IgD-negative memory B cell (primary cell): ENCODE data around the gene IRAK2. TPM values are rescaled to one million over a fixed set of nuclear protein-coding genes. Genes with fewer than 3 reads are reported as not detected.
"Not testable (repeated sequence)": the region's sequence is repeated elsewhere in the genome, so short reads cannot be mapped to it uniquely, and the experiment has no call there.

ENCODE experiments used
- H3K27ac Mint-ChIP-seq, 3 donors: one replicate each; pipeline ENCODE4 v1.8.0; 2020 to 2022; ENCODE audit warnings: mild to moderate bottlenecking in 3 of 3, mixed read lengths in 3 of 3, moderate library complexity in 1 of 3
- H3K27me3 Mint-ChIP-seq: one replicate; pipeline ENCODE4 v1.8.0; 2021; ENCODE audit warnings: mixed read lengths
- H3K36me3 Mint-ChIP-seq: one replicate; pipeline ENCODE4 v1.8.0; 2020; ENCODE audit warnings: mild to moderate bottlenecking, mixed read lengths
- H3K4me1 Mint-ChIP-seq, 3 donors: one replicate each; pipeline ENCODE4 v1.8.0; 2020 to 2022; ENCODE audit warnings: mixed read lengths in 3 of 3, mild to moderate bottlenecking in 1 of 3
- H3K4me3 Mint-ChIP-seq, 4 donors: one replicate each; pipeline ENCODE4 v1.8.0; 2020 to 2022; ENCODE audit warnings: mild to moderate bottlenecking in 4 of 4, mixed read lengths in 4 of 4, moderate library complexity in 3 of 4
- H3K9me3 Mint-ChIP-seq, 3 donors: one replicate each; pipeline ENCODE4 v1.8.0; 2020 to 2021; ENCODE audit warnings: mixed read lengths in 3 of 3, mild to moderate bottlenecking in 1 of 3
- polyA plus RNA-seq: library from polyadenylated mRNA; unstranded; fragments of 300-500 nt; fragmentation: Illumina TruSeq; gene quantifications from one replicate; pipeline ENCODE4 v1.2.3, GENCODE V29; 2021

The IRAK2 gene
- polyA plus RNA-seq, 1 donor from 2014 or later: 8.4 TPM

DNA sequence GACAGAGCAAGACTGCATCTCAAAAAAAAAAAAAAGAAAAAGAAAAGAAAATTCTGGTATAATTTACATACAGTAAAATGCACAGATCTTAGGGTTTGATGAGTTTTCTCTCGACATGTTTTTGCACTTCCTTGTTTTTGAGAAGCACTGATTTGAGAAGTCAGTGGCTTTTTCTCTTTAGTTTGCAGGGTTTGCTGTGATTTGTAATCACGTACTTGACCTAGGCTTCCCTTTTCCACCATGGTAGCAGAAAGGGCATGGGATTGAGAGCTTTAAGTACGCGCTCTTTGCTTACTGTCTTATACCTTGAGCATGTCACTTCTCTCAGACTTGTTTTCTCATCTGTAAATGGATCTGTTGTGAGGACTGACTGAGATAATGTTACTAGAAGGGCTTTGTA lies 19.0 kb upstream of the IRAK2 start:
- Mint-ChIP-seq H3K27ac (peak overlapping the region; percentile 43 to 85 (median 53)), H3K4me1 (peaks cover 28 to 34% (median 33%) of the 10 kb centered on the region in 3 donors), H3K9me3 (peaks cover 0 to 2% (median 0%) of the 10 kb centered on the region in 3 donors), H3K4me3 (peak overlapping the region; percentile 63 to 89 (median 78)), H3K27me3 (no peaks in the 10 kb centered on the region), H3K36me3 (peaks cover 12% of the 10 kb centered on the region)

DNA sequence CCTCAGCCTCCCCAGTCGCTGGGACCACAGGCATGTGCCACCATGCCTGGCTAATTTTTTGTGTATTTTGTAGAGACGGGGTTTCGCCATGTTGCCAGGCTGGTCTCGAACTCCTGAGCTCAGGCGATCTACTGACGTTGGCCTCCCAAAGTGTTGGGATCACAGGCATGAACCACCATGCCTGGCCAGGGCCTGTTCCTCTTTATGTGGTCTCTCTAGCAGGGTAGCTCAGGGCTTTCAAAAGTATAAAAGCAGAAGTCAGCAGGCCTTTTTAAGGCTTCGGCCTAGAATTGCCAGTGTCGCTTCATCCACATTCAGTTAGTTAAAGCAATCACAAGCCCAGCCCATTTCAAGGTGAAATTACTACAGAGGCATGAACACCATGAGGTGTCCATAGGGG lies 15.5 kb upstream of the IRAK2 start:
- H3K27ac Mint-ChIP-seq: peak overlapping the region; percentile 86 to 93 (median 89)
- H3K36me3 Mint-ChIP-seq: peaks cover 9% of the 10 kb centered on the region
- H3K4me1 Mint-ChIP-seq: peaks cover 15 to 26% (median 17%) of the 10 kb centered on the region in 3 donors
- no peaks in the 10 kb centered on the region for H3K27me3 Mint-ChIP-seq
- H3K4me3 Mint-ChIP-seq: peak overlapping the region in 3 of 4 donors; percentile 65 to 95 (median 74)
- no peaks in the 10 kb centered on the region for H3K9me3 Mint-ChIP-seq

DNA sequence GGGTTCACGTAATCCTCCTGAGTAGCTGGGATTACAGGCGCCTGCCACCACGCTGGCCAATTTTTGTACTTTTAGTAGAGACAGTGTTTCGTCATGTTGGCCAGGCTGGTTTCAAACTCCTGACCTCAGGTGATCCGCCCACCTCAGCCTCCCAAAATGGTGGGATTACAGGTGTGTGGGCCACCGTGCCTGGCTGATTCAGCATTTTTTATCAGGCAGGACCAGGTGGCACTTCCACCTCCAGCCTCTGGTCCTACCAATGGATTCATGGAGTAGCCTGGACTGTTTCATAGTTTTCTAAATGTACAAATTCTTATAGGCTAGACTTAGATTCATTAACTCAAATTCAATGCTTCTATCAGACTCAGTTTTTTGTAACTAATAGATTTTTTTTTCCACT lies 13.7 kb upstream of the IRAK2 start:
- Mint-ChIP-seq H3K9me3 (no peaks in the 10 kb centered on the region), H3K36me3 (peaks cover 8% of the 10 kb centered on the region), H3K27me3 (no peaks in the 10 kb centered on the region), H3K4me3 (no peak overlapping the region), H3K27ac (no peak overlapping the region), H3K4me1 (peaks cover 11 to 18% (median 12%) of the 10 kb centered on the region in 3 donors)

DNA sequence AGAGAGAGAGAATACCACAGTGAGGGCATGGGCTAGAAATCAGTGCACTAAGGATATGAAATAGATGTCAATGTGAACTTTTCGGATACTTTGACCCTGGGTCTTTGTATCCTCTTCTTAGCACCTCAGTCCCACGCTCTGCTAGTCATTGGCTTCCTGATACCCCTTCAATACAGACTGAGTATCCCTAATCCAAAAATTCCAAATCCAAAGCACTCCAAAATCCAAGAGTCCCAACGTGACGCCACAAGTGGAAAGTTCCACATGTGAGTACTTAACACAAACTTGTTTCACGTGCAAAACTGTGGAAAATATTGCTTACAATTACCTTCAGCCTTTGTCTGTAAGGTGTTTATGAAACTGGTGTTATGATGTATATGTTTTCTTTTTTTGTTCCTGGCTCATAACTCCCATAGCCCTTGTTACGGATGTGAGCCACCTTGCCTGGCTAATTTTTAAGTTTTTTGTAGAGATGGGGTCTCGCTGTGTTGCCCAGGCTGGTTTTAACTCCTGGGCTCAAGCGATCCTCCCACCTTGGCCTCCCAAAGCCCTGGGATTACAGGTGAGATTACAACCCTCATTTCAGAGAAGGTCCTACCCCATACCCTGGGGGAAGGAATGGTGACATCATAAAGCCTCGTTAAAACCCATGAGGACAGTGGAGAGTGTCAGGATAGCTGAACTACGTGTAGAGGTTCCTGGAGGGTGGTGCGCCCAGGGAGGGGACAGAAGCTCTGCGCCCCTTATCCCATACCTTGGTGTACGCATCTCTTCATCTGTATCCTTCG lies 10.2 kb upstream of the IRAK2 start:
- peak overlapping the region in 1 of 4 donors; percentile 13 for H3K4me3 Mint-ChIP-seq
- peaks cover 0 to 4% (median under 1%) of the 10 kb centered on the region in 3 donors for H3K4me1 Mint-ChIP-seq
- H3K36me3 Mint-ChIP-seq: peaks cover 5% of the 10 kb centered on the region
- H3K27ac Mint-ChIP-seq: peak overlapping the region in 1 of 3 donors; percentile 72
- H3K27me3 Mint-ChIP-seq: no peaks in the 10 kb centered on the region
- H3K9me3 Mint-ChIP-seq: no peaks in the 10 kb centered on the region

DNA sequence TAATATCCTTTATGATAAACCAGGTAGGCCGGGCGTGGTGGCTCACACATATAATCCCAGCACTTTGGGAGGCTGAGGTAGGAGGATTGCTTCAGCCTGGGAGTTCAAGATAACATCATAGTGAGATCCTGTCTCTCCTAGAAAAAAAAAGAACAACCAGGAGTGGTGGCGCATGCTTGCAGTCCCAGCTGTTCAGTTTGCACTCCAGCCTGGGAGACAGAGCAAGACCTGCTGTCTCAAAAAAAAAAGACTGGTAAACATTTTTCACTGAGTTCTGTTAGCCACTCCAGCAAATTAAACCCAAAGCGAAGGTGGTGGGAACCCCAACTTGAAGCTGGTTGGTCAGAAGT lies 9.6 kb upstream of the IRAK2 start:
- H3K36me3 Mint-ChIP-seq: peaks cover 5% of the 10 kb centered on the region
- no peak overlapping the region for H3K27ac Mint-ChIP-seq

DNA sequence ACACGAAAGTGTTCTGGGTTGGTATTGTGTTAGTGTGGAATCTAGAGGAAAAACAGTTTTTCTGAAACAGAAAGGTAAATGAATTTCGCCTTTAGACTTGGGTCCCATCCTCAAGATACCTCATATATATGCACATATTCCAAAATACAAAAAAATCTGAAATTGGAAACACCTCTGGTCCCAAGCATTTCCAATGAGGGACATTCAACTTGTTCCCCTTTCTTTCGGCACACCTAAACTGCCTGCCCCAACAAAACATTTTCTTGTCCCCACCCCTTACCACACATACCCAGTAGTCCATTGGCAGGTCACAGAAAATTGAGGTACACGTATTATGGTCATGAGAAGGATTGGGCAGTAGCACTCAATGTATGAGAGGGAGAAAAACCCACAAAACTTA lies 9.1 kb upstream of the IRAK2 start:
- Mint-ChIP-seq H3K27me3 (no peaks in the 10 kb centered on the region), H3K27ac (no peak overlapping the region)

More for the DNA sequence above, 9.6 kb upstream of the IRAK2 start:
- Mint-ChIP-seq H3K4me1 (no peaks in the 10 kb centered on the region), H3K9me3 (no peaks in the 10 kb centered on the region), H3K27me3 (no peaks in the 10 kb centered on the region), H3K4me3 (no peak overlapping the region)

DNA sequence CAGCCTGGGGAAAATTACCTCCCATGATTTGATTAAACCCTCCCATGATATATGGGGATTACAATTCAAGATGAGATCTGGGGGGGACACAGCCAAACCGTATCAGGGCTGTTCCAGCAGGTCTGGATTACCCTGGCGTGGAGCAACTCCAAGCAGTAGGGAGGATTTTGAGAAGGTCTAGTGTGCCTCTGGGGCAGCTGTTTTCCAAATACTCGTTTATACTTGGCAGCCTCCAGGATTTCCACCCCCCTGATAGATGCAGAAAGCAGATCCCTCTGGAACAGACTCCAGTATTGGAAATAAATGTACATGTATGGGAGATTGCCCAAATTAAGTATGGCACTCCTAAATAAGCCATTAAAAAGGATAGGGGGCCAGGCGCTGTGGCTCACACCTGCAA lies 7.7 kb upstream of the IRAK2 start:
- Mint-ChIP-seq H3K27me3 (no peaks in the 10 kb centered on the region), H3K27ac (no peak overlapping the region), H3K9me3 (no peaks in the 10 kb centered on the region), H3K36me3 (peaks cover 5% of the 10 kb centered on the region), H3K4me1 (peaks cover 0 to under 1% (median 0%) of the 10 kb centered on the region in 3 donors), H3K4me3 (no peak overlapping the region)

More for the DNA sequence above, 9.1 kb upstream of the IRAK2 start:
- Mint-ChIP-seq H3K9me3 (no peaks in the 10 kb centered on the region), H3K4me3 (no peak overlapping the region), H3K36me3 (peaks cover 5% of the 10 kb centered on the region), H3K4me1 (no peaks in the 10 kb centered on the region)

DNA sequence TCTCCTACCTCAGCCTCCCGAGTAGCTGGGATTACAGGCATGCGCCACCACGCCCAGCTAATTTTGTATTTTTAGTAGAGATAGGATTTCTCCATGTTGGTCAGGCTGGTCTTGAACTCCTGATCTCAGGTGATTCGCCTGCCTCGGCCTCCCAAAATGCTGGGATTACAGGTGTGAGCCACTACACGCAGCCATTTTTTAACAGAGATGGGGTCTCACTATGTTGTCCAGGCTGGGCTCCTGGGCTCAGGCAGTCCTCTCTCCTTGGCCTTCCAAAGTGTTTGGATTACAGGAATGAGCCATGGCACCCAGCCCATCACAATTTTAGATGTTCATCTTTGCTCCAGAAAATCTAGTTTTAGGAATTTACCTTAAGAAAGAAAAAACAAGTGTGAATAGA lies 6.2 kb upstream of the IRAK2 start:
- H3K27ac Mint-ChIP-seq, H3K27me3 Mint-ChIP-seq, H3K4me3 Mint-ChIP-seq, H3K36me3 Mint-ChIP-seq, H3K4me1 Mint-ChIP-seq, H3K9me3 Mint-ChIP-seq: not testable (repeated sequence)

DNA sequence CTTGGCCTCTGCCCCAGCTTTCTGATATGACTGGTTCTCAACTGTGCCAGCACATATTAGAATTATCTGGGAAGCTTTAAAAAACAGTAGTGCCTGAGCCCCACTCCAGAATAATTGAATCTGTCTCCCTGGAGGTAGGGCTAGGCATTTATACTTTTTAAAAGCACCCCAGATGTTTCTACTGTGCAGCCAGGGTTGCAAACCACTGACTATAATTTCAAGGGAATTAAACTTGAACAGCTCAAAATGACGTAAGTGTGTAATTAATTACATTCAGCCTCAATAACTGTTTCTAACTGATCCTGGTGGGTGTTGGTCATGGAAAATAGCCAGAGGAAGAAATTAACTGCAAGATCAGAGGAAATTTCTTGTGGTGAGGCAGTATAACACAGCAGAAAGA lies 4.4 kb upstream of the IRAK2 start:
- H3K27ac Mint-ChIP-seq: no peak overlapping the region
- no peaks in the 10 kb centered on the region for H3K27me3 Mint-ChIP-seq

DNA sequence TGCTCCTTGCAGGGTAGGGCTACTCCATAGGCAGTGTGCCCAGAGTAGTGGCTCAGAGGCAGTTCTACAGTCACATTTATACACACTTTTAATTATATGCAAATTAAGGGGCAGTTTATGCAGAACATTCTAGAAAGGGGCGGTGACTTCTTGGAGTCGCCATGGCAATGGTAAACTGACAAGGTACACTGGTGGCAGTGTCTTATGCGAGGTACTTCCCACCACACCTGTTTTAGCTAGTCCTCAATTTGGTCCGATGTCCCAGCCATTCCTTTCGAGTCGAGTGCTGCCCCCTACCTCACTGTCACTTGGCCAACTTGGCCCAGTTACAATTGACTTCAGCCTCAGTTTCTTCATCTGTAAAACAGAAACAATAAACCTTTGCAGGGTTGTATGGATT lies 3.8 kb upstream of the IRAK2 start:
- H3K9me3 Mint-ChIP-seq: no peaks in the 10 kb centered on the region
- H3K27ac Mint-ChIP-seq: no peak overlapping the region
- peaks cover 2% of the 10 kb centered on the region for H3K36me3 Mint-ChIP-seq
- H3K27me3 Mint-ChIP-seq: no peaks in the 10 kb centered on the region
- H3K4me1 Mint-ChIP-seq: peaks cover 6 to 9% (median 8%) of the 10 kb centered on the region in 3 donors
- H3K4me3 Mint-ChIP-seq: no peak overlapping the region

More for the DNA sequence above, 4.4 kb upstream of the IRAK2 start:
- Mint-ChIP-seq H3K9me3 (no peaks in the 10 kb centered on the region), H3K36me3 (peaks cover 5% of the 10 kb centered on the region), H3K4me3 (no peak overlapping the region), H3K4me1 (peaks cover 5 to 7% (median 7%) of the 10 kb centered on the region in 3 donors)

DNA sequence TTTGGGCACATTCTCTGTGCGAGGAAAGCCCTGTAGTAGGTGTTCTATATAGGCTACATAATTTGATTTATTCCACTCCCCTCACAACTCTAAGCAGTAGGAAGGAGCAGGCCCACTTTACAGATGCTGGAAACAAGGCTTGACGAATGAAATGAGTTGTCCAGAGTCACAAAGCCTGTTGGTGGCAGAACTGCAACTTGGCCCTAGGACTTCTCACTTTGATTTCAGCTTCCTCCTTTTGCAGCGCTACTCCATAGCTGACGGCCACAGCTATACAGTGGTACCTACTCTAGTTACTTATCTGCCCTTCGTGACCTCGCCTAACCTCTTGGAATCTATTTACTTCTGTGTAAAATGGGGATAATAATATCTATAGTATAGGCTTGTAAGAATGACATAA lies 2.5 kb upstream of the IRAK2 start:
- Mint-ChIP-seq H3K4me1 (peaks cover 18% of the 10 kb centered on the region in 3 donors), H3K4me3 (peak overlapping the region in 1 of 4 donors; percentile 72), H3K27me3 (no peaks in the 10 kb centered on the region), H3K36me3 (peaks cover 3% of the 10 kb centered on the region), H3K27ac (peak overlapping the region; percentile 14 to 50 (median 18)), H3K9me3 (no peaks in the 10 kb centered on the region)

DNA sequence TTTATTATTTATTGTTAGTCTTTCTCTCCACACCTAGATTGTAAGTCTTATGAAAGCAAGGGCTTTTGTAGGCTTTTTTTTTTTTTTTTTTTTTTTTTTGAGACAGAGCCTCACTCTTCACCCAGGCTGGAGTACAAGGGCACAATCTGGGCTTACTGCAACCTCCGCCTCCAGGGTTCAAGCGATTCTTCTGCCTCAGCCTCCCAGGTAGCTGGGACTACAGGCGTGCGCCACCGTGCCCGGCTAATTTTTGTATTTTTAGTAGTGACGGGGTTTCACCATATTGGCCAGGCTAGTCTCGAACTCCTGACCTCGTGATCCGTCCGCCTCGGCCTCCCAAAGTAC lies 546 bp upstream of the IRAK2 start:
- Mint-ChIP-seq H3K4me3 (peak overlapping the region; percentile 63 to 86 (median 84)), H3K27ac (peak overlapping the region in 1 of 3 donors; percentile 39), H3K36me3 (peaks cover 11% of the 10 kb centered on the region), H3K4me1 (peaks cover 28% of the 10 kb centered on the region in 3 donors)
- H3K9me3 Mint-ChIP-seq, H3K27me3 Mint-ChIP-seq: not testable (repeated sequence)

DNA sequence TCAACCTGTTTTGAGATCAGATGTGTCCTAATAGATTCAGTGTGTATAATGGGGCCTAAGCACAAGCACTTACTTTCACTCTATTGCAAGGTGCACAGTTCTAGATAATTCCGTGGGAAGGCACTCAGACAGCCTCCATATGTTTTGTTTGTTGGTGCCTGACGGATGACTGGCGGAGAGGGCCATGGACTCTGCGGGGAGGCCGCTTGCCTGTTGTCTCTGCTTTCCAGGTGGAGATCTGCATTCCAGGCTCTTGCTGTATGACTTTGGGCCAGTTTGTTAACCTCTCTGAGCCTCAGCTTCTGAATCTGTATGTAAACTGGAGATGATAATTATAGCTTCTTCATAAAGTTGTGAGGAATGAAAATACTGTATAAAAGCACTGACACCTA lies 1.5 kb downstream of the IRAK2 start:
- Mint-ChIP-seq H3K4me3 (peak overlapping the region; percentile 82 to 94 (median 84)), H3K9me3 (peaks cover 0 to 6% (median 3%) of the 10 kb centered on the region in 3 donors), H3K36me3 (peaks cover 15% of the 10 kb centered on the region), H3K27me3 (no peaks in the 10 kb centered on the region), H3K27ac (peak overlapping the region in 2 of 3 donors; percentile 62 to 67), H3K4me1 (peaks cover 35 to 43% (median 42%) of the 10 kb centered on the region in 3 donors)

DNA sequence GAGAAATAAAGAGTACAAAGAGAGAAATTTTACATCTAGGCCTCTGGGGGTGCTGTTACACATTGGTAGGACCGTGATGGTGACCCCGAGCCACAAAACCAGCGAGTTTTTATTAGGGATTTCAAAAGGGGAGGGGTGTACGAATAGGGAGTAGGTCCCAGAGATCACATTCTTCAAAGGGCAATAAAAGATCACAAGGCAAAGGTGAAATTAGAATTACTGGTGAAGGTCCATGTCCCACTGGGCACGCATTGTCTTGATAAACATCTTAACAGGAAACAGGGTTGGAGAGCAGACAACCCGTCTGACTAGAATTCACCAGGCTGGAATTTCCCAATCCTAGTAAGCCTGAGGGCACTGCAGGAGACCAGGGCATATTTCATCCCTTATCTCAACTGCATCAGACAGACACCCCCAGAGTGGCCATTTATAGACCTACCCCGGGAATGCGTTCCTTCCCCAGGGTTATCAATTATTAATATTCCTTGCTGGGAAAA lies 4.3 kb downstream of the IRAK2 start:
- no peaks in the 10 kb centered on the region for H3K27me3 Mint-ChIP-seq
- H3K36me3 Mint-ChIP-seq: peaks cover 15% of the 10 kb centered on the region
- peaks cover 37 to 46% (median 44%) of the 10 kb centered on the region in 3 donors for H3K4me1 Mint-ChIP-seq
- peaks cover 0 to 6% (median 3%) of the 10 kb centered on the region in 3 donors for H3K9me3 Mint-ChIP-seq
- peak overlapping the region in 3 of 4 donors; percentile 49 to 86 (median 80) for H3K4me3 Mint-ChIP-seq
- H3K27ac Mint-ChIP-seq: peak overlapping the region; percentile 34 to 80 (median 74)

DNA sequence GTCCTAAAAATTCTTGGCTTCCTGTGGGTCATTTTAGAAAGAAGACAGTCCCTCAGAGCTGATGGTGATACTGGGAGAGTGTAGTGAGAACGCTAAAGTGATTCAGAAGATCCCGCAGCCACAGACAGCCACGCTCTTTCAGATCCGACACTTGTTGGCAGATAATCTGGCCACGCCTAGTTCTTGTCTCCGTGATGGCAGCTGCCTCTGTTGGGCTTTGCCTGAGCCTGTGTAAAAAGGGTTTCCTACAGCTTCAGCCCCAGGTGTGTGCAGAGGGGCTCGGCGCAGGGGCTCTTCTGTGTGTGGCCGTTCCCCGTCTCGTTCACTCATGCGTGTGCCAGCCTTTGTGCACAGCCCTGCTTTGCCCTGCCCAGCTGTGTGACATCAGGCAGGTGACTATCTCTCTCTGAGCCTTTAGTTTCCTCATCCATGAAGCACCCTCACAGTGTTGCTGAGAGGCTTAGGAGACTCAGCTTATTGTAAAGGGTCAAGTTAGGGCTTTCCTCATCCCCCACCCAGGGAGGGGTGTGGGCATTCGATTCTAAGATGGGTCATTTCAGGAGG lies 6.3 kb downstream of the IRAK2 start:
- H3K9me3 Mint-ChIP-seq: peaks cover 0 to 6% (median 3%) of the 10 kb centered on the region in 3 donors
- H3K27ac Mint-ChIP-seq: peak overlapping the region; percentile 46 to 85 (median 64)
- H3K27me3 Mint-ChIP-seq: no peaks in the 10 kb centered on the region
- H3K4me3 Mint-ChIP-seq: peak overlapping the region in 3 of 4 donors; percentile 52 to 72 (median 67)
- H3K36me3 Mint-ChIP-seq: peaks cover 19% of the 10 kb centered on the region
- peaks cover 39 to 48% (median 48%) of the 10 kb centered on the region in 3 donors for H3K4me1 Mint-ChIP-seq
